Stimulated activated naive B cell treated with anti-CD40 and anti-IgM and Interleukin-4, amounts not matched to agents 10 μg/mL and 1 μg/mL and 100 μg/mL, for 72 hours (primary cell): ENCODE measurements around the gene C1orf159.

Experiments
- ATAC-seq, 2 donors: fragments of 150-1000 bp; cut with Tn5 transposase; replicated peaks; 2 replicates each; pipeline ENCODE4 v1.10.0; 2021; ENCODE audit warnings: moderate library complexity in 1 of 2
- DNase-seq: peaks from one replicate; pipeline ENCODE4 v3.0.0; 2021
- H3K27ac Mint-ChIP-seq: one replicate; pipeline ENCODE4 v1.8.0; 2022; ENCODE audit warnings: mild to moderate bottlenecking, mixed read lengths
- H3K27me3 Mint-ChIP-seq, 2 donors: one replicate each; pipeline ENCODE4 v1.8.0; 2022; ENCODE audit warnings: mixed read lengths in 2 of 2
- H3K36me3 Mint-ChIP-seq, 2 donors: one replicate each; pipeline ENCODE4 v1.8.0; 2022; ENCODE audit warnings: mixed read lengths in 2 of 2, mild to moderate bottlenecking in 1 of 2
- H3K4me1 Mint-ChIP-seq, 2 donors: one replicate each; pipeline ENCODE4 v1.8.0; 2022; ENCODE audit warnings: mixed read lengths in 2 of 2, mild to moderate bottlenecking in 1 of 2
- H3K4me3 Mint-ChIP-seq, 2 donors: one replicate each; pipeline ENCODE4 v1.8.0; 2022; ENCODE audit warnings: mild to moderate bottlenecking in 2 of 2, mixed read lengths in 2 of 2, moderate library complexity in 1 of 2
- H3K9me3 Mint-ChIP-seq, 2 donors: one replicate each; pipeline ENCODE4 v1.8.0; 2022; ENCODE audit warnings: mixed read lengths in 2 of 2, mild to moderate bottlenecking in 1 of 2

C1orf159 gene

DNA sequence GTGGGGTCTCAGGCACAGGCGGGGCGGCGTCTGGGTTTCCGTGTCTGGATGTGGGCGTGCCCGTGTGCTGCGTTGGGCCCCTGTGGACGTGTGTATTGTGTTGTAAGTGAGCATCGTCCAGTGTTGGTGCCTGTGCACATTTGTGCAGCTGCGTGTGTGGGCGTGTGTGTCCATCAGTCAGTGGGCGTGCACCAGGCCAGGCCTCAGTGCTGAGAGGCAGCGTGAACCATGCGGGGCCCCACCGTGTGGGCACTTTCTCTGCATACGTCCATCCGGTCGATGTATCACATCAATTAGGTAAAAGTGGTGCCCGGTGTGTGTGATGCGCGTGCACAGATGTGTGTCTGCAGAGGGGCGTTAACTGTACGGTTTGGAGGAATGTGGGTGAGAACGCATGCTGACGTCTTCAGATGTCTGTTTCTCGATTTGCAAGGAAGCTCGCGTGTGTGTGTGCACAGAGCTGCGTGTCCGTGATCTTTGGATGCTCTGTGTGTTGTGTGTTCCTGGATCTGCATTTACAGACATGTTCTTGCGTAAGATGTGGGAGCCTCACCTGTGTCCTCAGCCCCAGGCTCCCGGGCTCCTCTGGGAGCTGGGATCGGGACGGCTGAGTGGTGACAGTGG is 71.3 kb downstream of the C1orf159 start:
- Mint-ChIP-seq H3K27me3 (peaks cover 4% of the 10 kb centered on the region in 2 donors), H3K27ac (no peak overlapping the region), H3K4me1 (peaks cover 8 to 12% of the 10 kb centered on the region in 2 donors), H3K36me3 (peaks cover 40 to 47% of the 10 kb centered on the region in 2 donors), H3K9me3 (no peaks in the 10 kb centered on the region), H3K4me3 (no peak overlapping the region)
- ATAC-seq (no peak), DNase-seq (no peak)

DNA sequence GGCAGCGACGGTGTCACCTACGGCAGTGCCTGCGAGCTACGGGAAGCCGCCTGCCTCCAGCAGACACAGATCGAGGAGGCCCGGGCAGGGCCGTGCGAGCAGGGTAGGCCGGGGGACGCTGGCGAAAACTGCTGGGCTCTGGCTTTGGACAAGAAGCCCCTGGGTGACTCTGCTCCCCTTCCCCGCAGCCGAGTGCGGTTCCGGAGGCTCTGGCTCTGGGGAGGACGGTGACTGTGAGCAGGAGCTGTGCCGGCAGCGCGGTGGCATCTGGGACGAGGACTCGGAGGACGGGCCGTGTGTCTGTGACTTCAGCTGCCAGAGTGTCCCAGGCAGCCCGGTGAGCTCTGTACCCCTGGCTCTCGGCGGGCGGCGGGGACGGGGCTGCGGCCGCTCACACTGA is 72.0 kb downstream of the C1orf159 start:
- ATAC-seq (no peak), DNase-seq (no peak)
- Mint-ChIP-seq H3K36me3 (peaks cover 40 to 47% of the 10 kb centered on the region in 2 donors), H3K27ac (no peak overlapping the region), H3K4me1 (peaks cover 14 to 16% of the 10 kb centered on the region in 2 donors), H3K4me3 (no peak overlapping the region), H3K27me3 (peaks cover 6 to 8% of the 10 kb centered on the region in 2 donors), H3K9me3 (no peaks in the 10 kb centered on the region)

DNA sequence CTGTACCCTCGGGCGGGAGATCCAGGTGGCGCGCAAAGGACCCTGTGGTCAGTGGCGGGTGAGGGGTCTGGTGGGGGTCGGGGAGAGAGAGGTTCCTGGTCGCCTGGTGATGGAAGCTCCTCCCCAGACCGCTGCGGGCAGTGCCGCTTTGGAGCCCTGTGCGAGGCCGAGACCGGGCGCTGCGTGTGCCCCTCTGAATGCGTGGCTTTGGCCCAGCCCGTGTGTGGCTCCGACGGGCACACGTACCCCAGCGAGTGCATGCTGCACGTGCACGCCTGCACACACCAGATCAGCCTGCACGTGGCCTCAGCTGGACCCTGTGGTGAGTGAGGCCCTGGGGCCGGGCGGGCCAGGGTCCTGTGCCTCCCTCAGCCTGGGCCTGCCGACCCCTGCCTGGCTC is 72.5 kb downstream of the C1orf159 start:
- no peak for ATAC-seq
- DNase-seq, result no peak
- Mint-ChIP-seq H3K9me3 (no peaks in the 10 kb centered on the region), H3K4me3 (no peak overlapping the region), H3K27ac (no peak overlapping the region), H3K36me3 (peaks cover 40 to 47% of the 10 kb centered on the region in 2 donors), H3K27me3 (peaks cover 6 to 9% of the 10 kb centered on the region in 2 donors), H3K4me1 (peaks cover 19 to 21% of the 10 kb centered on the region in 2 donors)

DNA sequence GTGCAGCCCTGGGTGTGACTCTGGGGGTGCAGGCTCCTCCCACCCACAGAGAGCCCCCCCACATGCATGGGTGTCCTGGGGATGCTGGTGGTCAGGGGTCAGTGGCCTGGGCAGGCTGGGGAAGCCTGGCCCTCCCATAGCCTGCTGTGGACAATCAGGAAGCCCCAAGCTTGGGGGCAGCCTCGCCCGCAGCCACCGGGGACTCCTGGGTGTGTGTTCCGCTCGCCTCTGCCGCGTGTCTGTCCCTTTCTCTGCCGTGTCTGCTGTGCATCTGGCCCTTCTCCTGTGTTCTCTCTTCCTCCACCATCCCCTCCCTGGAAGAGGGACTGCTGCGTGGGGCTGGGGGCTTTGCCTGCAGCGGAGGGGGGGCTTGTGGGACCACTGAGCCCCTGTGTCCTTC is 73.1 kb downstream of the C1orf159 start:
- ATAC-seq (no peak), DNase-seq (no peak)
- Mint-ChIP-seq H3K4me3 (no peak overlapping the region), H3K27ac (peak overlapping the region; percentile 84), H3K27me3 (peaks cover 7 to 15% of the 10 kb centered on the region in 2 donors), H3K4me1 (peaks cover 25 to 27% of the 10 kb centered on the region in 2 donors), H3K9me3 (no peaks in the 10 kb centered on the region), H3K36me3 (peaks cover 40 to 47% of the 10 kb centered on the region in 2 donors)

DNA sequence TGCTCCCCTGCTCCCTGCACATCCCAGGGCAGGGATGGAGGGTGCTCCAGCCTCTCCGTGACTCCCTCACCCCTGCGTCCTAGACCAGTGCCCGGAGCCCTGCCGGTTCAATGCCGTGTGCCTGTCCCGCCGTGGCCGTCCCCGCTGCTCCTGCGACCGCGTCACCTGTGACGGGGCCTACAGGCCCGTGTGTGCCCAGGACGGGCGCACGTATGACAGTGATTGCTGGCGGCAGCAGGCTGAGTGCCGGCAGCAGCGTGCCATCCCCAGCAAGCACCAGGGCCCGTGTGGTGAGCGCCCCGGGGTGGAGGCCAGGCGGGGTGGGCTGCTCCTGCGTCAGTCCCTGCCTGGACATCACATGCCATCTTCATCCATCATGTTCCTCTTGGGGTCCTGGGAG is 74.0 kb downstream of the C1orf159 start:
- H3K4me3 Mint-ChIP-seq, result peak overlapping the region in 1 of 2 donors; percentile 67

DNA sequence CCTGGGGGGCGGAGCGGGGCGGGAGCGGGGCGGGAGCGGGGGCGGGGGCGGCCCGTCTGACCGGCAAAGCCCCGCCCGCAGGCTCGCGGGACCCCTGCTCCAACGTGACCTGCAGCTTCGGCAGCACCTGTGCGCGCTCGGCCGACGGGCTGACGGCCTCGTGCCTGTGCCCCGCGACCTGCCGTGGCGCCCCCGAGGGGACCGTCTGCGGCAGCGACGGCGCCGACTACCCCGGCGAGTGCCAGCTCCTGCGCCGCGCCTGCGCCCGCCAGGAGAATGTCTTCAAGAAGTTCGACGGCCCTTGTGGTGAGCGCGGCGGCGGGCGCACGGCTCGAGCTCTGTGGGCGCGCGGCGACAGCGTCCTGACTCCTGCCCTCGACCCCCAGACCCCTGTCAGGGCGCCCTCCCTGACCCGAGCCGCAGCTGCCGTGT is 74.8 kb downstream of the C1orf159 start:
- peaks cover 33 to 37% of the 10 kb centered on the region in 2 donors for H3K36me3 Mint-ChIP-seq
- peaks cover 35 to 43% of the 10 kb centered on the region in 2 donors for H3K4me1 Mint-ChIP-seq
- peak overlapping the region in 1 of 2 donors; percentile 25 for H3K4me3 Mint-ChIP-seq
- H3K9me3 Mint-ChIP-seq, result no peaks in the 10 kb centered on the region
- ATAC-seq (no peak), DNase-seq (no peak)
- no peak overlapping the region for H3K27ac Mint-ChIP-seq
- peaks cover 12 to 29% of the 10 kb centered on the region in 2 donors for H3K27me3 Mint-ChIP-seq

More for the DNA sequence above, 74.0 kb downstream of the C1orf159 start:
- Mint-ChIP-seq H3K27ac (no peak overlapping the region), H3K27me3 (peaks cover 10 to 21% of the 10 kb centered on the region in 2 donors), H3K36me3 (peaks cover 32 to 41% of the 10 kb centered on the region in 2 donors), H3K9me3 (no peaks in the 10 kb centered on the region), H3K4me1 (peaks cover 30 to 35% of the 10 kb centered on the region in 2 donors)
- DNase-seq, result no peak
- no peak for ATAC-seq

DNA sequence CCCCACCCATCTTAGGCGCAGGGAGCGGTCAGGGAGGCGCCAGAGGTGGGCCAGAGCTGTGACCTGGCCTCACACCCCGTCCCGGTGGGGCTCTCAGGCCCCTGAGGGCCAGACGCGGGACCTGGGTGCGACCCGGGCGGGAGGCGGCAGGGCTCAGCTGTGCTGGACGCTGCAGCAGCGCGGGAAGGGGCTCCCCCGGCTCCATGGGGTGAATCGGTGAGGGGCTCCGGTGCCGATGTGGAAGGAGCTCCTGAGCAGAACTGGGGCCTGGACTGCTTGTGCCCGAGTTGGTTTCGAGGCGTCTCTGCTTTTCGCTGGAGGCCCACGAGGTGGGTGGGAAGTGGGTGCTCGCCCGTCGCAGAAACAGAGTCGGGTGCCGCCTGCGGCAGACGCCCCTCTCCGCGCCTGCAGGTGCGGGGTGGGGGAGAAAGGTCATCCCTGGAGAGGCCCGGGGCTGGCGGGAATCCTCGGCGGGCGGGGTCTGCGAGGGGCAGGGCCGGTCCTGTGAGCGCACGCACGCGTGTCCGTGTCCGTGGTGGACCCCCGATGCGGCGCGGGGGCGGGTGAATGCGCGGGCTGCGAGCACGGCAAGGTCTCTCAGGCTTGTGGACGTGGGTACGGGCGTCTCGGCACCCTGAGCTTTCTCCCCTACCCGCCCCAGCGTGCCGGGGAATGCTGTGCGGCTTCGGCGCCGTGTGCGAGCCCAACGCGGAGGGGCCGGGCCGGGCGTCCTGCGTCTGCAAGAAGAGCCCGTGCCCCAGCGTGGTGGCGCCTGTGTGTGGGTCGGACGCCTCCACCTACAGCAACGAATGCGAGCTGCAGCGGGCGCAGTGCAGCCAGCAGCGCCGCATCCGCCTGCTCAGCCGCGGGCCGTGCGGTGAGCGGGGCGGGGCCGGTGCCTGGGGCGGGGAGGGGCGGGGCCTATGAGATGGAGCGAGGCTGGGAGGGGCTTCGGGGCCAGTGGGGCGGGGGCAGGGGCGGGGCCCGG is 75.6 kb downstream of the C1orf159 start:
- peaks cover 41 to 51% of the 10 kb centered on the region in 2 donors for H3K4me1 Mint-ChIP-seq
- no peaks in the 10 kb centered on the region for H3K9me3 Mint-ChIP-seq
- H3K27ac Mint-ChIP-seq, result peak overlapping the region; percentile 67
- ATAC-seq (peak; percentile 53 to 62), DNase-seq (no peak)
- peak overlapping the region; percentile 75 to 83 for H3K4me3 Mint-ChIP-seq
- peaks cover 32 to 39% of the 10 kb centered on the region in 2 donors for H3K36me3 Mint-ChIP-seq
- H3K27me3 Mint-ChIP-seq, result peaks cover 20 to 37% of the 10 kb centered on the region in 2 donors

DNA sequence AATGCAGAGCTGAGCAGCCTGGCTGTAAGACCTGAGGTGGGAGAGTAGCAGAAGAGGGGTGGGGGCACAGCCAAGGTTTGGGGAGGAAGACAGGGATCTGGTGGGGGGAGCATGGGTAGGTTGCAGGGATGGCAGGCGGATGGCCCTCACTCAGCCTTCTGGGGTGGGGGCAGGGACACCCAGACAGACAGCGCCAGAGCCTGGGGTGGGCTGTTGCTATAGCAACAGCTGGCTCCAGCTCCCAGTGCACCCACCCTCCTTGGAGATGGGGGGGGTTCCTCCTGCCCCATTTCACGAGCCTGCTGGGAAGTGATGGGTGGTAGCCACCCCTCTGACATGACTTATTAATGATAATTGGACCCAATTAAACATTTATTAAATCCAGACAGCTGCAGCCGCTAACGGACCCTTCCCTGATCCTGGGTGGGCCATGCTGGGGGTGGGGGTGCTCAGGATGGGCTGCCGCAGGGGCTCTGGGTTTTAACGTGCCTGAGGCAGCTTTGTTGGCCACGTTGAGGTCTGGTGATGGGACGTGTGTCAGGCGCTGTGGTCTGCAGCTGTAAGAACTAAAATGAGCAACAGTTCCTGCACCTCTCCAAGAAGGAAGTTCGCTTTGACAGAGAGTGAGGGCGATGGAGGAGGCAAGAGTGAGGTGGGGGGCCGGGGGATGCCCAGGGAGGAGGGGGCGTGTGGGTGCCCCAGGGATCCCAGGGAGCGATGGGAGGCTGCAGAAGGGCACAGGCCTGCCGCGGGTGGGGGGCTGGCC is 76.6 kb downstream of the C1orf159 start:
- H3K27me3 Mint-ChIP-seq, result peaks cover 22 to 44% of the 10 kb centered on the region in 2 donors
- H3K27ac Mint-ChIP-seq, result peak overlapping the region; percentile 67
- H3K36me3 Mint-ChIP-seq, result peaks cover 22 to 35% of the 10 kb centered on the region in 2 donors
- ATAC-seq, result peak; percentile 41 to 48
- no peak for DNase-seq
- H3K9me3 Mint-ChIP-seq, result no peaks in the 10 kb centered on the region
- H3K4me3 Mint-ChIP-seq, result peak overlapping the region; percentile 75 to 83
- H3K4me1 Mint-ChIP-seq, result peaks cover 41 to 57% of the 10 kb centered on the region in 2 donors

DNA sequence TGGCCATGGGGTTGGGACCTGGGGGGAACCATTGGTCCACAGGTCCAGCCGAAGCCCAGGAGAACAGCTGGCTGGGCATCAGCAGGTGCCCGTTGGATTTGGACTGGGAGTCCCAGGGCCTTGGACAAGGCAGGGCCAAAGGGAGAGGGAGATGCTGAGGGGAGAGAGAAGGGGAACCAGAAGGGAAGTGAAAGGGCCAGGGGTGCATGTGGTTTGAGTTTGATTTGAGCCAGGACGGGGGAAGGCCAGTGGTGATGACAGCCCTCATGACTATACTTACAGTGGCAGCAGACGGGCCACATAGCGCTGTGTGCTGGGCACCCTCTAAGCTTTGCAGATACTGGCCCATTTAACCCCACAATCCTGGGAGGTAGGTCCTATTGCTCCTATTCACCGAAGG is 77.2 kb downstream of the C1orf159 start:
- peak overlapping the region; percentile 2 for H3K27ac Mint-ChIP-seq
- peak; percentile 56 for DNase-seq
- peaks cover 43 to 60% of the 10 kb centered on the region in 2 donors for H3K4me1 Mint-ChIP-seq
- peak; percentile 88 for ATAC-seq
- peaks cover 22 to 46% of the 10 kb centered on the region in 2 donors for H3K27me3 Mint-ChIP-seq
- peaks cover 18 to 29% of the 10 kb centered on the region in 2 donors for H3K36me3 Mint-ChIP-seq
- H3K9me3 Mint-ChIP-seq, result no peaks in the 10 kb centered on the region
- peak overlapping the region; percentile 75 to 83 for H3K4me3 Mint-ChIP-seq

DNA sequence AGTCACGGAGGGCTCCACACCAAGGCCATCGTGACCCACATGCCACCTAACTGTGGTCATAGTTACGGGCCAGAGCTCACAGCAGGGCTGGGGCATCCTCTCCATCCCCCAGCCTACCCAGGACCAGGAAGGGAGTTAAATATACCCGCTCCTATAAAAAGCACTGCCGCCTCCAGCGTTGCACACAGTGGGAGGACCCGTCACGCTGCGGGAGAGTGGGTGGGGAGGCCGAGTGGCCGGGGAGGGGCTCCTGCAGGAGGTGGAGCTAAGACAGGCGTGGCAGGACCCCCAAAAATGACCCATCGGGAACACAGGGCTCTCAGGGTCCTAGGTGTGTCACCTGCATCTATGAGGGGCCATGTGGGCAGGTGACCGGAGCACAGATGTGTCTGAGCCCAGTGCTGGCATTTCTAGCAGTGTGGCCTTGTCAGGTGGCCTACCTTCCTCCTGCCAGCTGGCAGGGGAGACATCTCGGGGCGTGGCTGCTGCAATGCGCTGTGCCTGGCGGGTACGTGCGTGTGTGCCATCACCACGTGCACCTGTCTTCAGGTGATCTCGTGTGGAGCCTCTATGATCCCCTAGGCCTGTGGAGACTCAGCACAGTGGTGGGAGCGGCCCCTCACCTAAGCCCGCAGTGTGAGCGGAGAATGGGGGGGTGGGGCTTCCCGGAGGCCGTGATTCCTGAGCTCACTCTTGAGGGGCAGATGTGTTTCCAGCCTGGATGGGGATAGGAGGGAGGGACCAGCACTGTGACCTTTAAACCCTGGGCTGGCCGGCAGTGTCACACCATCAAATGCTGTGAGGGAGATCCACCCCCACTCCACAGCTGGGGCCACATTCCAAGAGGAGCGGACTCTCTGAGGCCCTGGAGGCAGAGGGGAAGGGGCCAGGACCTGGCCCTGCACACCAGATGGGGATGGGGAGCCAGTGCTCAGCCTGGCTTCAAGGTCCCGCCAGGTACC is 78.2 kb downstream of the C1orf159 start:
- ATAC-seq (no peak), DNase-seq (no peak)
- Mint-ChIP-seq H3K9me3 (no peaks in the 10 kb centered on the region), H3K4me3 (no peak overlapping the region), H3K4me1 (peaks cover 40 to 60% of the 10 kb centered on the region in 2 donors), H3K27me3 (peaks cover 22 to 46% of the 10 kb centered on the region in 2 donors), H3K27ac (no peak overlapping the region), H3K36me3 (peaks cover 14 to 18% of the 10 kb centered on the region in 2 donors)

DNA sequence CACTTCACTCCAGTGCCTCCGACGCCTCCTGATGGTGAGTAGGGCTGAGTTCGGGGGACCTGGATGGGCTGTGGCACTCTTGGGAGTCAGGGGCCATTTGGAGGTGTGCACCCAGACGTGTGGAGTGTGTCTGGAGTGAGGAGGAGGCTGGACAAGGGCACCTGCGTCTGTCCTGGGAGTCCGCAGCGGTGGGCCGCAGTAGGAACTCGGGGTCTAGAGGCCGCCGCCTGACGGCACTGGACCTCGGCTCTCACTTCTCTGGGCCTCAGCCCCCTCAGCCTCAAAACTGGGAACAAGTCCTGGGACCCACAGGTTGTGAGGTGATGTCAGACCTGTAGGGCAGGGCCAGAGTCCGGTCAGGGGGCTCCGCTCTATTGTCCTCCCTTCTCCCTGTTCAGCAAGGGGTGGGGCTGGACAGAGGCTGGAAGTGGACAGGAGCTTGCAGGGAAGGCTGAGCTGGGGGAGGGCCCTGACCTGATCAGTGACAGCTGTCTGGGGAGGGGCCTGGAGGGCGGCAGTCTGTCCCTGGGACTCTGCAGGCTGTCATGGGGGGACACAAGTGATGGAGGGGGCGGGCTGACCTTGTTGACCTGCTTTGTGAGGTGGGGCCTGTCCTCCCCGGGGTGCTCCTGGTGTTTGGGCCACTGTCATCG is 80.5 kb downstream of the C1orf159 start:
- H3K36me3 Mint-ChIP-seq, result peaks cover 5 to 12% of the 10 kb centered on the region in 2 donors
- peak overlapping the region; percentile 52 for H3K27ac Mint-ChIP-seq

DNA sequence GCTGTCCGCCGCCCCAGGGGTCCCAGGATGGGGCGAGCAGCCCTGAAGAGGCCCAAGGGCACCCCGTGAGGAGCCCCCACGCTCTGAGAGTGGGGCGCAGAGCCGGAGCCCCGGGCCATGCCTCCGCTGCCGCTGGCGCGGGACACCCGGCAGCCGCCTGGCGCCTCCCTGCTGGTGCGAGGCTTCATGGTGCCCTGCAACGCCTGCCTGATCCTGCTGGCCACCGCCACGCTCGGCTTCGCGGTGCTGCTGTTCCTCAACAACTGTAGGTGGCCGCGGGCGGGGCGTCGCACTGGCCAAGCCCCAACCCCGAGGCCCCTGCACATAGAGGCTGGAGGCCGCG is 81.5 kb downstream of the C1orf159 start:
- H3K27me3 Mint-ChIP-seq, result peaks cover 21 to 40% of the 10 kb centered on the region in 2 donors
- H3K36me3 Mint-ChIP-seq, result peaks cover 5 to 12% of the 10 kb centered on the region in 2 donors
- peak overlapping the region; percentile 75 for H3K27ac Mint-ChIP-seq
- peaks cover 42 to 51% of the 10 kb centered on the region in 2 donors for H3K4me1 Mint-ChIP-seq
- DNase-seq, result no peak
- H3K4me3 Mint-ChIP-seq, result peak overlapping the region; percentile 80 to 82
- no peaks in the 10 kb centered on the region for H3K9me3 Mint-ChIP-seq
- no peak for ATAC-seq

More for the DNA sequence above, 80.5 kb downstream of the C1orf159 start:
- DNase-seq (no peak), ATAC-seq (no peak)
- Mint-ChIP-seq H3K27me3 (peaks cover 27 to 46% of the 10 kb centered on the region in 2 donors), H3K4me1 (peaks cover 50 to 60% of the 10 kb centered on the region in 2 donors), H3K9me3 (no peaks in the 10 kb centered on the region), H3K4me3 (peak overlapping the region in 1 of 2 donors; percentile 36)
